ENCODE results near the gene VAV2.

Gene VAV2

GRCh38 chr9:133848471-133849109 lies 143.5 kb downstream of the VAV2 start:
- DNase-seq, result no peak

- DNase-seq, result no peak
These were observed 145.5 kb downstream of the VAV2 start for GRCh38 chr9:133846483-133847090.

GRCh38 chr9:133845440-133845839 lies 146.7 kb downstream of the VAV2 start:
- no peak for DNase-seq

- no peak for DNase-seq
These were observed 147.2 kb downstream of the VAV2 start for GRCh38 chr9:133844881-133845410.

GRCh38 chr9:133844398-133844784 lies 147.7 kb downstream of the VAV2 start:
- DNase-seq, result no peak

- no peak for DNase-seq
These were observed 148.2 kb downstream of the VAV2 start for GRCh38 chr9:133843751-133844397.

GRCh38 chr9:133843250-133843649 lies 148.9 kb downstream of the VAV2 start:
- no peak for DNase-seq

- DNase-seq, result no peak
These were observed 149.3 kb downstream of the VAV2 start for GRCh38 chr9:133842721-133843227.

GRCh38 chr9:133842174-133842573 lies 149.9 kb downstream of the VAV2 start:
- no peak for DNase-seq

GRCh38 chr9:133841167-133841812 lies 150.8 kb downstream of the VAV2 start:
- DNase-seq, result no peak

GRCh38 chr9:133839822-133840329 lies 152.2 kb downstream of the VAV2 start:
- no peak for DNase-seq

GRCh38 chr9:133838859-133839507 lies 153.1 kb downstream of the VAV2 start:
- no peak for DNase-seq

- DNase-seq, result no peak
These were observed 154.2 kb downstream of the VAV2 start for GRCh38 chr9:133837627-133838597.

- DNase-seq, result no peak
These were observed 155.3 kb downstream of the VAV2 start for GRCh38 chr9:133836818-133837217.

GRCh38 chr9:133836001-133836758 lies 155.9 kb downstream of the VAV2 start:
- DNase-seq, result no peak

GRCh38 chr9:133835262-133835901 lies 156.7 kb downstream of the VAV2 start:
- DNase-seq, result no peak

GRCh38 chr9:133834080-133834976 lies 157.8 kb downstream of the VAV2 start:
- DNase-seq, result no peak

GRCh38 chr9:133833388-133834025 lies 158.6 kb downstream of the VAV2 start:
- no peak for DNase-seq

Data from AML-193 (cell line).